Stomach (tissue), 4 donors: Measurements from ENCODE around the gene CC2D2B.

ENCODE experiments used
- POLR2A ChIP-seq, 4 donors: fragments of 450-650 bp; IDR thresholded peaks; one replicate each; pipeline ENCODE4 v1.6.1; 2016; ENCODE audit warnings: antibody characterized with exemption in 4 of 4, control low read depth in 2 of 4, mild to moderate bottlenecking in 1 of 4, moderate library complexity in 1 of 4
- POLR2AphosphoS5 ChIP-seq, 3 donors: sonication (generic); formaldehyde crosslinking; IDR thresholded peaks; one replicate each; pipeline ENCODE4 v1.6.1; 2016; ENCODE audit warnings: antibody characterized with exemption in 3 of 3
- TF ChIP-seq, protein P1 (sequence below), 7 experiments: fragments of 450-650 bp in 4 of 7; fragments of 200-600 bp in 3 of 7; sonication (generic) in 3 of 7; IDR thresholded peaks; one replicate each; pipeline ENCODE4 v1.5.1; 2016 to 2019; ENCODE audit warnings: antibody characterized with exemption in 7 of 7, control low read depth in 2 of 7, mild to moderate bottlenecking in 1 of 7

DNA sequence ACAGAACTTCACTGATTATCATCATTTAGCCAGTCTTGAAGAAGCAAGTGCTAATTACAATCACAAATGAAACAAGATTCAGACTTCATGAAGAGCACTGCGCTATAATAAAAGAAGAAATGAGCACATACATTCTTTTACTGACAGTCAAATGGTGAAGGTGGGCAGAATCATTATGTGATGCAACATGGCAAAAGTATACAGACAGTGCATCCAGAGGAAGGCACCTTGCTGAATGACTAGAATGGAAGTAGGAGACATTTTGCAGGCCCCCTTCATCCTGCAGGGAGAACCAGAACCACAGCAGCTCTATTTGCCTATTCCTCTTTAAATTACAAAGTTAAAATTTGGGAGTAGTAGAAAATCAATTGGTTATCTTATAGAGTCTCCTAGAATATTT lies 31.0 kb upstream of the CC2D2B start:
- TF ChIP-seq, protein P1, sequence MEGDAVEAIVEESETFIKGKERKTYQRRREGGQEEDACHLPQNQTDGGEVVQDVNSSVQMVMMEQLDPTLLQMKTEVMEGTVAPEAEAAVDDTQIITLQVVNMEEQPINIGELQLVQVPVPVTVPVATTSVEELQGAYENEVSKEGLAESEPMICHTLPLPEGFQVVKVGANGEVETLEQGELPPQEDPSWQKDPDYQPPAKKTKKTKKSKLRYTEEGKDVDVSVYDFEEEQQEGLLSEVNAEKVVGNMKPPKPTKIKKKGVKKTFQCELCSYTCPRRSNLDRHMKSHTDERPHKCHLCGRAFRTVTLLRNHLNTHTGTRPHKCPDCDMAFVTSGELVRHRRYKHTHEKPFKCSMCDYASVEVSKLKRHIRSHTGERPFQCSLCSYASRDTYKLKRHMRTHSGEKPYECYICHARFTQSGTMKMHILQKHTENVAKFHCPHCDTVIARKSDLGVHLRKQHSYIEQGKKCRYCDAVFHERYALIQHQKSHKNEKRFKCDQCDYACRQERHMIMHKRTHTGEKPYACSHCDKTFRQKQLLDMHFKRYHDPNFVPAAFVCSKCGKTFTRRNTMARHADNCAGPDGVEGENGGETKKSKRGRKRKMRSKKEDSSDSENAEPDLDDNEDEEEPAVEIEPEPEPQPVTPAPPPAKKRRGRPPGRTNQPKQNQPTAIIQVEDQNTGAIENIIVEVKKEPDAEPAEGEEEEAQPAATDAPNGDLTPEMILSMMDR (IDR thresholded peaks at IDR 0.05) = no peak
- TF ChIP-seq POLR2A (IDR thresholded peaks at IDR 0.05) = no peak
- TF ChIP-seq POLR2AphosphoS5 (IDR thresholded peaks at IDR 0.05) = no peak
